Measurements from ENCODE around the gene TEX14.

DNA sequence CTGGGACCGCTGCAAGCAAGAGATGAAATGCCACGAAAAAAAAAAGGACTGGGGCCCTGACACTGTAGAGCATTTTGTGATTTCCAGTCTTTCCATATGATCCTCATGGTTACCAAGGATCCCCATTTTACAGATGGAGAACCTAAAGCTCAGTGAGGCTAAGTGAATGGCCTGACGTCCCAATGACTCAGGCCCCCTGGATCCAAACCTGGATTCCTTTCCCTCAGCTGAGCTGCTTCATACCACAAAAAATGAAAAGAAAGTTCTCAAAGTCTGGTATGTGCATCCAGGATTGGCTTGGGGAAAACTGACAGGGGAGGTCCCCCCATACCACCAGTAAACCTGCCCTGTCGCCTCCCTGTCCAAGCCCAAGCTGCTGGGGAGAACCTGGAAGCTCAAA is 80.5 kb downstream of the TEX14 start:
- TF ChIP-seq POLR2A (IDR thresholded peaks at IDR 0.05) (no peak), POLR2AphosphoS5 (IDR thresholded peaks at IDR 0.05) (no peak)
- TF ChIP-seq, protein P1, sequence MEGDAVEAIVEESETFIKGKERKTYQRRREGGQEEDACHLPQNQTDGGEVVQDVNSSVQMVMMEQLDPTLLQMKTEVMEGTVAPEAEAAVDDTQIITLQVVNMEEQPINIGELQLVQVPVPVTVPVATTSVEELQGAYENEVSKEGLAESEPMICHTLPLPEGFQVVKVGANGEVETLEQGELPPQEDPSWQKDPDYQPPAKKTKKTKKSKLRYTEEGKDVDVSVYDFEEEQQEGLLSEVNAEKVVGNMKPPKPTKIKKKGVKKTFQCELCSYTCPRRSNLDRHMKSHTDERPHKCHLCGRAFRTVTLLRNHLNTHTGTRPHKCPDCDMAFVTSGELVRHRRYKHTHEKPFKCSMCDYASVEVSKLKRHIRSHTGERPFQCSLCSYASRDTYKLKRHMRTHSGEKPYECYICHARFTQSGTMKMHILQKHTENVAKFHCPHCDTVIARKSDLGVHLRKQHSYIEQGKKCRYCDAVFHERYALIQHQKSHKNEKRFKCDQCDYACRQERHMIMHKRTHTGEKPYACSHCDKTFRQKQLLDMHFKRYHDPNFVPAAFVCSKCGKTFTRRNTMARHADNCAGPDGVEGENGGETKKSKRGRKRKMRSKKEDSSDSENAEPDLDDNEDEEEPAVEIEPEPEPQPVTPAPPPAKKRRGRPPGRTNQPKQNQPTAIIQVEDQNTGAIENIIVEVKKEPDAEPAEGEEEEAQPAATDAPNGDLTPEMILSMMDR (IDR thresholded peaks at IDR 0.05), result no peak

Measured in transverse colon (tissue), 4 donors.